Measurements from ENCODE around the gene TCTA.

TCTA gene

GRCh38 chr3:49461443-49462171, 49.4 kb downstream of the TCTA start:
- DNase-seq, result no peak

DNA sequence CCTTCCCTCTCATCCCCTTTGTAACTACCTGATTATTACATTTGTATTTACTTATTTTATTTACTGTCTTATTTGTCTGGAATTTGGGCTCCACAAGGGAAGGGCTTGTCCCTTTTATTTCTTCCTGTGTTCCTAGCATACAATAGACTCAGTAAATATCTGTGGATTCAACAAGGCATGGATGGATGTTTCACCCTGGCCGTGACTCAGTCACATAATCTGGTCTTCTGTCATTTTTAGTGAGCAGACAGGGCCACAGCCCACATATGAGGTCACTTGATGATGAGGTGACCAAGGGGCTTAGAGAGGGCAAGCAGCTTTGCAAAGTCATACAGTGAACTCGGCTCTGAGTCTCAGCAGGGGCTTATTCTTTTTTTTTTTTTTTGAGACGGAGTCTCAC, 50.0 kb downstream of the TCTA start:
- no peak for DNase-seq

- no peak for DNase-seq
These were observed 53.2 kb downstream of the TCTA start for GRCh38 chr3:49465270-49466034.

Data from femur (tissue), 1 donor.